ENCODE data around the gene CYP19A1. TPM values are rescaled to one million over a fixed set of nuclear protein-coding genes. Genes with fewer than 3 reads are reported as not detected.
A peak's percentile ranks its signal among the peaks of the same experiment; 100 is the strongest.

The CYP19A1 gene
- total and polyA plus RNA-seq, 8 donors: 0.18 to 2.7 (median 0.35) TPM; not detected in 5

DNA sequence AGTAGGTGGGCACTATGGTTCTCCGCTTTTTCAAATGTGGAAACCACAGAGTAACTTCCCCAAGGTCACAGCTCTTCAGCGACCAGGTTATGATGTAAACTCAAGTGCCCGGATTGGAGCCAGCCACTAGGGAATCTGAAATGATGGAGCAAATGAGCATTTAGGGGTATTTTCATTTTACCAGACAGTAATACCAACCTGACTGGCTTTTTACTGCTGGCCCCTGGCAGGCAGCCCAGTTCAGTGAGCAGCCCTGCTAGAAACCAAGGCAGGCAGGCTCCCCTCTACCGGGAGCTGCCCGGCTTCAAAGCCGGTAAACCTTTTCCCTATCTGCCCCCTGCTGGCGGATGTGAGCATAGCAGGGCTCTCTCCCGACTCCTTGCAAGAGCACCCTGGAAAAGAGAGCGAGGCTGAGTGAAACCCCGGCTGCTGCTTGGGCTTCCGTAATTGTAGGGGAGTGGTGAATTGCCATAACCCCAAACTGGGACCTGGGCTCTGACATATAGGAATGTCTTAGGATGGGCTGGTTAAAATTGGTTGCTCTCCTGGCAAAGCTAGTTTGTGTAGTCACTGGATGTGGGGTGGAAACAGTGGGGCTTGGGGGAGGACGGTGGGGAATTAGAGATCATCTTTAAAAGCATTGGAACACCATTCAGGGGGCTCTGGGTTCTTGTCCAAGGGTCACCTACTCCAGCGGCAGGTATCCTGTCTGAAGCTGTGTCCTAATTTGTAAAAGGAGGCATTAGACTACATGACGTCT is 145.7 kb downstream of the CYP19A1 start:
- intact Hi-C loops (cut with DNase I; ENCODE audit: low total_unique reads): no loop called here
- no peak overlapping the region for H3K4me3 ChIP-seq
- no peak overlapping the region for H3K27ac ChIP-seq
- no peaks in the 10 kb centered on the region for H3K36me3 ChIP-seq
- H3K9me3 ChIP-seq: no peaks in the 10 kb centered on the region
- H3K4me1 ChIP-seq: peaks cover 0 to 17% (median 11%) of the 10 kb centered on the region in 4 donors
- peaks cover 0 to 25% (median 7%) of the 10 kb centered on the region in 3 donors for H3K27me3 ChIP-seq
- TF ChIP-seq EP300 (IDR thresholded peaks at IDR 0.05) (no peak), CTCF (IDR thresholded peaks at IDR 0.05) (peak in 5 of 7 experiments; percentile 78 to 98 (median 91)), POLR2AphosphoS5 (IDR thresholded peaks at IDR 0.05) (peak in 1 of 3 donors; percentile 11)
- DNase-seq: peak; percentile 91 to 93
- WGBS, 5 donors: 34 to 35% (median 35%) methylated on average over 14 of the region's 14 CpGs

- 69 to 77% (median 74%) methylated on average over 8 to 9 of the region's 9 CpGs for WGBS, 5 donors
These were observed 146.6 kb downstream of the CYP19A1 start for GRCh38 chr15:51191766-51192165.

DNA sequence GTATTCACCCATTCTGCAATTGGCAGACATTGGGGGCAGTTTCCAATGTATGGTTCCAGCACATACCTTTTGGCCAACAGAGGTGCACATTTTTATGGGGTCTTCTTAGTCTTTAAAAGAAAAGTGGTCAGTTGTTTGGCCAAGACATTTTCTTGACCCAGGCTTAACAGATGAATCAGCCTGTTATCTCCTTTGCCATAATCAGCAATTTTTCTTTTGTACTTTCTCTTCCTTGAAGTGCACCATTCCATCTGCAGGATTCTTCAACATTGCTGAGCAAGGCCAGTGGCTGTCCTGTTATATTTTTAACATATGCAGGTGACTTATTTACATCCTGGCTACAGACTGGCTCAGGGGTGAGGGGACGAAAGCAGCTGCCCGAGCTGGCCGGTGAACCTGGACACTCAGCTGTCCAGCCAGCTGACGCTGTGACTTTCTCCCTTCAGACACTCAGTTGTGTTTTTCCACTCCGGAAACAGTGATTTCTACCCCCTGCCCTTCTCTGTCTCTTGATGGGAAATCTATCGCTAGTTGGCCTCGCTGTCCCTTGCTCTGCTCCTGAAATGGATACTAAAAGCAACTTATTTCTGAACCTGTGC is 147.2 kb downstream of the CYP19A1 start:
- 80 to 86% (median 85%) methylated on average over 7 of the region's 7 CpGs for WGBS, 5 donors
- Histone ChIP-seq H3K36me3 (no peaks in the 10 kb centered on the region), H3K4me3 (no peak overlapping the region), H3K27ac (no peak overlapping the region), H3K27me3 (peaks cover 0 to 19% (median 7%) of the 10 kb centered on the region in 3 donors), H3K9me3 (no peaks in the 10 kb centered on the region), H3K4me1 (peaks cover 0 to 27% (median 11%) of the 10 kb centered on the region in 4 donors)
- no peak for DNase-seq
- intact Hi-C loops (cut with DNase I; ENCODE audit: low total_unique reads): no loop called here
- TF ChIP-seq POLR2A (IDR thresholded peaks at IDR 0.05): no peak
- no peak for TF ChIP-seq EP300 (IDR thresholded peaks at IDR 0.05)
- TF ChIP-seq CTCF (IDR thresholded peaks at IDR 0.05): no peak
- TF ChIP-seq POLR2AphosphoS5 (IDR thresholded peaks at IDR 0.05): no peak

More at GRCh38 chr15:51191766-51192165, 146.6 kb downstream of the CYP19A1 start:
- TF ChIP-seq POLR2A (IDR thresholded peaks at IDR 0.05): no peak
- no peak for TF ChIP-seq EP300 (IDR thresholded peaks at IDR 0.05)
- no peak for TF ChIP-seq CTCF (IDR thresholded peaks at IDR 0.05)
- no peak for TF ChIP-seq POLR2AphosphoS5 (IDR thresholded peaks at IDR 0.05)
- Histone ChIP-seq H3K27me3 (peaks cover 0 to 22% (median 7%) of the 10 kb centered on the region in 3 donors), H3K9me3 (no peaks in the 10 kb centered on the region), H3K4me3 (no peak overlapping the region), H3K36me3 (no peaks in the 10 kb centered on the region), H3K4me1 (peaks cover 0 to 21% (median 11%) of the 10 kb centered on the region in 4 donors), H3K27ac (no peak overlapping the region)
- intact Hi-C loops (cut with DNase I; ENCODE audit: low total_unique reads): no loop called here
- DNase-seq: no peak

GRCh38 chr15:51190424-51191068 is 147.8 kb downstream of the CYP19A1 start:
- intact Hi-C loops (cut with DNase I; ENCODE audit: low total_unique reads): no loop called here
- DNase-seq: no peak
- Histone ChIP-seq H3K27me3 (peaks cover 0 to 13% (median 7%) of the 10 kb centered on the region in 3 donors), H3K27ac (no peak overlapping the region), H3K4me1 (peaks cover 0 to 33% (median 12%) of the 10 kb centered on the region in 4 donors), H3K4me3 (no peak overlapping the region), H3K9me3 (no peaks in the 10 kb centered on the region), H3K36me3 (no peaks in the 10 kb centered on the region)
- WGBS, 5 donors: 70 to 78% (median 74%) methylated on average over 8 of the region's 8 CpGs
- TF ChIP-seq CTCF (IDR thresholded peaks at IDR 0.05) (no peak), POLR2AphosphoS5 (IDR thresholded peaks at IDR 0.05) (no peak), POLR2A (IDR thresholded peaks at IDR 0.05) (no peak), EP300 (IDR thresholded peaks at IDR 0.05) (no peak)
